HG03060 (cell line): Measurements from ENCODE around the gene THOC2.
"Not testable (repeated sequence)": the region's sequence is repeated elsewhere in the genome, so short reads cannot be mapped to it uniquely, and the experiment has no call there.

Experiments used
- ATAC-seq: cut with Tn5 transposase; IDR thresholded peaks from one replicate; pipeline ENCODE4 v1.9.1; 2021; ENCODE audit warnings: low read depth, moderate number of reproducible peaks; ENCODE audit not compliant: unreplicated experiment

THOC2 gene

DNA sequence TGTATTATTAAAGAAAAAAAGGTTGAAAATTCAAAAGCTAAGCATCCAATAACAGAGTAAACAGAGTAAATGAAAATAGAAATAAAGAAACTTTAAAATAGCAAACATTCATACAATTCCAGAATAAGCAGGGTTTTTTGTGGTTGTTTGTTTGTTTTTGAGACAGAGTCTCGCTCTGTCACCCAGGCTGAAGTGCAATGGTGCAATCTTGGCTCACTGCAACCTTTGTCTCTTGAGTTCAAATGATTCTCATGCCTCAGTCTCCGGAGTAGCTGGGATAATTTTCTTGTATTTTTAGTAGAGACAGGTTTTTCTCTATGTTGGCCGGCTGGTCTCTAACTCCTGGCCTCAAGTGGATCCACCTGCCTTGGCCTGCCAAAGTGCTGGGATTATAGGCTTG lies 6.6 kb upstream of the THOC2 start:
- ATAC-seq: no peak

DNA sequence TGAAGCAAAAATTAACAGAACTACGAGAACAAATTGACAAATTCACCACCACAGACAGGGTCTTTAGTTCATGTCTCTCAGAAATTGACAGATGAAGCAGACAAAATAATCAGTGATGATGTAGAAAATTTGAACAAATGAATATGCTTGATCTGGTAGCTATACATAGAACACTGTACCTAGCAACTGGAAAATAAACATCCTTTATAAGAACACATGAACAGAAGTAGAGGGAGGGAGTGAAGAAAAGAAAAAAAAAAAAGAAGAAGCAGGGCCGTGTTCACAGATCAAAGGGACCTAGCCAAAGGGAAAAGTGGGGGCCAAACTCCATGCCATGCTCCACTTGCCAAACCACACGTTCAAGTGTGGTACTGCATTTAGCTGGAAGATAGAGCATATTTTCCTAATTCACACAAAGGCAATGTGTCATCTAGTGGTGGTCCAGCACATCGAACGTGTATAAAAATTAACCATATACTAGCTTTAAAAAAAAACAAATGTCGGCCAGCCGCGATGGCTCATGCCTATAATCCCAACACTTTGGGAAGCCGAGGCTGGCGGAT lies 5.6 kb upstream of the THOC2 start:
- no peak for ATAC-seq

- no peak for ATAC-seq
These were observed 3.6 kb upstream of the THOC2 start for GRCh38 chrX:123736333-123736921.

- ATAC-seq: not testable (repeated sequence)
These were observed 2.3 kb upstream of the THOC2 start for GRCh38 chrX:123735137-123735536.

- not testable (repeated sequence) for ATAC-seq
These were observed 1.2 kb upstream of the THOC2 start for GRCh38 chrX:123734079-123734478.

GRCh38 chrX:123731987-123732669 lies 724 bp downstream of the THOC2 start:
- no peak for ATAC-seq

DNA sequence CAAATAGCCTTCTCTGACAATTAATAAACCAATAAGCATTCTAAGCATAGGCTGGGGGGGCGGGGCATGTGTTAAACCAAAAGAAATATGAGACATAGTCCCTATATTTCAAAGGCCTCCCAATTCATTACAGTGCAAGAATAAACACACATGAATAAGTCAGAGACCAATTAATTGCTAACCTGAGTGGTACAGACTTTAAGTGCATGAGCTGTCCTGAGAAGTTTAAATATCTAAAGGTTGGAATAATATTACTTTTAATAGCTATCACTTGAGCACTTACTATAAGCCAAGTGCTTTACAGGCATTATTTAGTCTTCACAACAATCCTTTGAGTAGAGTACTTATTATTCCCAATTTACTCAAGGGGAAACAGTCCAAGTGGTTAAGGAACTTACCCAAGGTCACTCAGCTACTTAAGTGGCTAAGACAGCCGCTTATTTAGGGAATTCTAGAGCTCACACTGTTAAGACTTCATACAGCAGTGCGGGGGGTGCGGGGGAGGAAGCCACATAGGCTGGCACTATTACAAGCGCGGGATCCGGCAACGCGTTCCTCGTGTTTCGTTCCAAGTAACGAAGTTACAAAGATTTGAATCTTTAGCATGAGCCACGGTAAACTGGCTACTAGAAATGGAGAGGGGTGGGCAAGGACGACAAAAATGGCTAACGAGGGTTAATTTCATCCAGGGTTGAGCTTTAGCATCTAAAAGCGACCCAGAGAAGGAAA lies 1.4 kb downstream of the THOC2 start:
- ATAC-seq: no peak

GRCh38 chrX:123728554-123728953 lies 4.3 kb downstream of the THOC2 start:
- ATAC-seq: no peak

DNA sequence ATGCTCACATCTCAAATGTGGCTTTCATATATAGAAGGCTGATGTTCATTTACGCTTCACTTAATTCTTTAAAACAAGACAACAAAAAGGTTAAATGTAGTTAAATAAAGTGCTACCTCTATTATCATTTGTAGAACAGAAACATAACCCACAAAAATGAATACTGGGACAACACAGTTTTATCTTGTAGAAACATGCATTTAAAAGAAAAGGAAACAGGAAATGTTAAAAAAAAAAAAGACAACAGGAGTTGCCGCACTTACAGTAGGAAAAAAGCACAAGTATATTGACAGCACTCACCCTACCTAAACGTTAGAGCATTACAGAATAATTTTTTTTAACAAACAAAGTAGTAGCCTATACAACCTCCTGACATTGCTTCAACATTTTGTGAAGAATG lies 4.8 kb downstream of the THOC2 start:
- no peak for ATAC-seq

GRCh38 chrX:123722193-123722592 lies 10.7 kb downstream of the THOC2 start:
- ATAC-seq: not testable (repeated sequence)

DNA sequence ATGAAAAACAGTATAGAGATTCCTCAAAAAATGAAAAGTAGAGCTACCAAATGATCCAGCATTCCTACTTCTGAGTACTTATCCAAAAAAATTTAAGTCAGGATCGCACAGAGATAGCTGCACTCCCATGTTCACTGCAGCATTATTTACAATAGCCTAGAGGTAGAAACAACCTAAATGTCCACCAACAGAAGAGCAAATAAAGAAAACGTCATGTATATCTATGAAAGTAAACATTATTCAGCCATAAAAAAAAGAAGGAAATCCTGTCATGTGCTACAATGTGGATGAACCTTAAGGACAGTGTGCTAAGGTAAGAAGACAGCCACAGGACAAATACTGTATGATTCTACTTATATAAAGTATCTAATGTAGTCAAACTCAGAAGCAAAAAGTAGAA lies 12.4 kb downstream of the THOC2 start:
- ATAC-seq: no peak

DNA sequence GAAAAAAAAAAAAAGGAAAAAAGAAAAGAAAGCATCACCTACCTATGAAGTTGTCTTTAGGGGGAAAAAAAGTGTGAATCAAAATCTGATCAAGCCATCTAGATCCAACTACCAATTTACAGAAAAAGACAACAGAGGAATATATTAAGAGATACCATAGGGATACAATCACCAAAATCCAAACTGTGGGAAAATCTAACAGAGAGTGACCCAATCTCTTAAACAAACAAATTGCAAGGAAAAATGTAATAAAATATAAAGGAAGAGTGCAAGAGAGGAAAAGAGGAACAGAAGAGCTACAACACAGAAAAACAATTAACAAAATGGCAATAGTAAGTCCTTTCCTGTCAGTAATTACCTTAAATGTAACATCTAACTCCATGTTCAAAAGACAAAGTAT lies 19.0 kb downstream of the THOC2 start:
- no peak for ATAC-seq

GRCh38 chrX:123713434-123713833 lies 19.4 kb downstream of the THOC2 start:
- no peak for ATAC-seq

DNA sequence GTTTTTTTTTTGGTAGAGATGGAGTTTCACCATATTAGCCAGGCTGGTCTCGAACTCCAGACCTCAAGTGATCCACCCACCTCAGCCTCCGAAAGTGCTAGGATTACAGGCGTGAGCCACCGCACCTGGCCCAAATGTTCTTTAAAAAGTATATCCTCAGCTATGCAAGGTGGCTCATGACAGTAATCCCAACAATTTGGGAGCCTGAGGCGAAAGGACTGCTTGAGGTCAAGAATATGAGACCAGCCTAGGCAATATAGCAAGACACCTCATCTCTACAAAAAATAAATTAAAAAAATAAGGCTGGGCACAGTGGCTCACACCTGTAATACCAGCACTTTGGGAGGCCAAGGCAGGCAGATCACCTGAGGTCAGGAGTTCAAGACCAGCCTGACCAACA lies 21.7 kb downstream of the THOC2 start:
- not testable (repeated sequence) for ATAC-seq

- no peak for ATAC-seq
These were observed 28.1 kb downstream of the THOC2 start for GRCh38 chrX:123704781-123705180.

GRCh38 chrX:123698979-123699520 lies 33.8 kb downstream of the THOC2 start:
- no peak for ATAC-seq

DNA sequence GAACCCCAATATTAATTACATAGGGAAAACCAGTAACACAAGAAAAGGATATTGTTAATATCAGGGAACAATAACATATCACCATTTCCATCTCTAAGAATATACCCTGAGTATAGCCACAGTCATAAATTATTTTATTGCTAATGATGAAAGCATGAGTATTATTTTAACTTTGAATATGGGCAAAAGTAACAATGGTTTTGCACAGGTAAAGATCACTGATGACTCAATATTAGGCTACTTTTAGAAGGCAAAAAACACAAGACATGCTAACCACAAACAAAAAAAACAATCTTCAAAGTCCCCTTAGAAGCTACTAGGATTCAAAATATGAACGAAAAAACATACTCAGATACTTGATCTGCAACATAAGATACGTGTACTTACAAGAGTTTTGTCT lies 36.5 kb downstream of the THOC2 start:
- ATAC-seq: no peak

- no peak for ATAC-seq
These were observed 37.6 kb downstream of the THOC2 start for GRCh38 chrX:123695242-123695641.

GRCh38 chrX:123691776-123692175 lies 41.1 kb downstream of the THOC2 start:
- no peak for ATAC-seq

DNA sequence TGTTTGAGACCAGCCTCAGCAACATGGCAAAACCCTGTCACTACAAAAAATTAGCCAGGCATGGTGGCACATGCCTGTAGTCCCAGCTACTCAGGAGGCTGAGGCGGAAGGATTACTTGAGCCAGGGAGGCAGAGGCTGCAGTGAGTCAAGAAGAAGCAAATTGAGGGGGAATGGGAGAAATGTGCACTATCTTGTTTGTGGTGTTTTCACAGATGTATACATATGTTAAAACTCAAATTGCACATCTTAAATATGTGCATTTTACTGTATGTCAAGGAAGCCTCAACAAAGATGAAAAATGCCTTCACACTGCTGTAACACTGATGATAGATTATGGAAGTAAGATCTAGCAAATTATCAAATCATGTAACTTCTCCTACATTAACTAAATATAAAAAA lies 44.3 kb downstream of the THOC2 start:
- ATAC-seq: no peak

GRCh38 chrX:123685232-123685631 lies 47.6 kb downstream of the THOC2 start:
- no peak for ATAC-seq
